ENCODE results near the gene DOHH.

DOHH gene

DNA sequence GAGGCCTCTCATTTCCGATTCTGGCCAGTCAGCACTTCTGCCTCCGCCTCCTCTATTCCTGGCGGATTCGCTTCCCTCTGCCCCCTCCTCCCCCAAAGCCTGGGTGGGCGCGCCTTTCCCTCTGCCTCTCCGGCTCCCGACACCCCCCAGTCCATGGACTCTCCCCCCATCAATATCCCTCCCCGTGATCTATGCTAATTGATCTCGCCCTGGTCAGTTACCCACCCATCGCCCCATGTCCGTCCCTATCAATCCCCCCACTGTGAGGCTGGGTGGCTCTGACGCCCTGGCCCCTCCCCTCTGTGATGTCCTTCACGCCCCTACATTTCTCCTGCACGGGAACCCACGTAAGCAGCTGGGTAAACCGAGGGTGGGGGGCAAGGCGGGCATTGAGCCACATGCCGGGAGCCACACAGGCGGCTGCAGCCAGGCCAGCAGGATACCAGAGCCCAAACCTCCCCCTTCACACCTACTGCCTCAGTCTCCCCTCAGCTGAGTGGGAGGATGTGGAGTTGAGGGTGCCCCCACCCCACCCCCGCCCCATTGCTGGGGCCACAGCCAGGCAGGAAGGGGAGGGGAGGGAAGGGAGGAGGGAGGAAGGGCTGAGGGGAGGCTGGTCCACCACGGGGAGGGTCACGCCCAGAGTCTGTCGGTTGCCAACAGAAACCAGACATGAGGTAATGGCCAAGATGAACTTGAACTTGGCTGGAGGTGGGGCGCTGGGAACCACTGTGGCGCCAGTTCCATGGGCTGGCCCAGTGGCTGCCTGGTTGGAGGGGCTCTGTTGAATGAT lies 41.2 kb downstream of the DOHH start:
- Histone ChIP-seq H3K4me3 (ENCODE audit: insufficient read length, low read depth) (peak overlapping the region; percentile 25), H3K4me1 (ENCODE audit: insufficient read depth, insufficient read length) (peaks cover 18% of the 10 kb centered on the region), H3K27me3 (ENCODE audit: insufficient read depth, insufficient read length) (peaks cover 3% of the 10 kb centered on the region), H3K36me3 (ENCODE audit: insufficient read depth, insufficient read length, low read length) (peaks cover 19% of the 10 kb centered on the region), H3K9ac (ENCODE audit: insufficient read length, low read depth) (peak overlapping the region; percentile 54), H3K9me3 (ENCODE audit: insufficient read depth, low read length) (no peaks in the 10 kb centered on the region)
- DNase-seq (ENCODE audit: low read depth, low spot score) = peak; percentile 79
- TF ChIP-seq SUZ12 (IDR thresholded peaks at IDR 0.05; ENCODE audit: extremely low read depth, insufficient read depth, insufficient read length) (no peak), ZNF274 (IDR thresholded peaks at IDR 0.05; ENCODE audit: low read depth, low read length) (no peak), YY1 (IDR thresholded peaks at IDR 0.05; ENCODE audit: insufficient read depth, insufficient read length) (no peak)

DNA sequence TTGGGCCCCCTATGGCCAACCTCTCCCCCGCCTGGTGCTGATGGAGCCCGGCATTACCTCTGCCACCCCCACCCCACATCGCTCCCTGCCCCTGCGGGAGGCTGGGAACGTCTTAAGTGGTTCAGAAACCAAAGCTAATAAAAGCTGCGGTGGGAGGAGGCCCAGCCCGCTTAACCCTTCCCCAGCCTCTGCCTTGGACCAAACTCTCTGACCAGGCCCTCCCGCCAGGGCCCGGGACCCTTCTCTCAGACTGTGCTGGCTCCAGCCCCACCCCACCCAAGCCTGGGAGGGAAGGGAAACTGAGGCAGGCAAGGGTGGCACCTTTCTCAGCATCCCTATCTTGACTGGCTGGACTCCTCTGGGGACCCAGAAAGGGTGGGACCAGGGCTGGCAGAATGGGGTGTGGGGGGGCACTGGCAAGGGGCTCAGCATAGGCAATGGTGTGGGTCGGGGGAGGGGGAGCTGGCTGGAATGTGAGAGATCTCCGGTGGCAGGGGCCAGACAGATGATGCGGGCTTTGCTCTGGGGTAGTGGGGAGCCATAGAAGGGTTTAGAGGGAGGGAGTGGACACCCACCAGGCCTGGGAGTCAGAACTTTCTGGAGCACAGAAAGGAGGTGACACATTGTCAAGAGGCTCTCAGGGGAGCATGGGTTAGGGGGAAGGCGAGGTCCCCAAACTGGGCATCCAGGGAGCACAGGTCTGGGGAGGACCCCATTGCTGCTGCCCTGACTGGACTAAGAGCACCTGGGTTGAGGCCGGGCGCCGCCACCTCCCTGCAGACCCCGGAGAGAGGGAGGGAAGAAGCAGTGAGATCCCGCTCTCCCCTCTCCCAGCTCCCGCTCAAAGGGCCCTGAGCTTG lies 42.0 kb downstream of the DOHH start:
- TF ChIP-seq SUZ12 (IDR thresholded peaks at IDR 0.05; ENCODE audit: extremely low read depth, insufficient read depth, insufficient read length) (no peak), ZNF274 (IDR thresholded peaks at IDR 0.05; ENCODE audit: low read depth, low read length) (no peak), YY1 (IDR thresholded peaks at IDR 0.05; ENCODE audit: insufficient read depth, insufficient read length) (no peak)
- peaks cover 23% of the 10 kb centered on the region for H3K4me1 ChIP-seq (ENCODE audit: insufficient read depth, insufficient read length)
- peaks cover 3% of the 10 kb centered on the region for H3K27me3 ChIP-seq (ENCODE audit: insufficient read depth, insufficient read length)
- H3K36me3 ChIP-seq (ENCODE audit: insufficient read depth, insufficient read length, low read length) = peaks cover 26% of the 10 kb centered on the region
- DNase-seq (ENCODE audit: low read depth, low spot score) = no peak
- H3K9ac ChIP-seq (ENCODE audit: insufficient read length, low read depth) = peak overlapping the region; percentile 57
- peak overlapping the region; percentile 27 for H3K4me3 ChIP-seq (ENCODE audit: insufficient read length, low read depth)
- H3K9me3 ChIP-seq (ENCODE audit: insufficient read depth, low read length) = no peaks in the 10 kb centered on the region

DNA sequence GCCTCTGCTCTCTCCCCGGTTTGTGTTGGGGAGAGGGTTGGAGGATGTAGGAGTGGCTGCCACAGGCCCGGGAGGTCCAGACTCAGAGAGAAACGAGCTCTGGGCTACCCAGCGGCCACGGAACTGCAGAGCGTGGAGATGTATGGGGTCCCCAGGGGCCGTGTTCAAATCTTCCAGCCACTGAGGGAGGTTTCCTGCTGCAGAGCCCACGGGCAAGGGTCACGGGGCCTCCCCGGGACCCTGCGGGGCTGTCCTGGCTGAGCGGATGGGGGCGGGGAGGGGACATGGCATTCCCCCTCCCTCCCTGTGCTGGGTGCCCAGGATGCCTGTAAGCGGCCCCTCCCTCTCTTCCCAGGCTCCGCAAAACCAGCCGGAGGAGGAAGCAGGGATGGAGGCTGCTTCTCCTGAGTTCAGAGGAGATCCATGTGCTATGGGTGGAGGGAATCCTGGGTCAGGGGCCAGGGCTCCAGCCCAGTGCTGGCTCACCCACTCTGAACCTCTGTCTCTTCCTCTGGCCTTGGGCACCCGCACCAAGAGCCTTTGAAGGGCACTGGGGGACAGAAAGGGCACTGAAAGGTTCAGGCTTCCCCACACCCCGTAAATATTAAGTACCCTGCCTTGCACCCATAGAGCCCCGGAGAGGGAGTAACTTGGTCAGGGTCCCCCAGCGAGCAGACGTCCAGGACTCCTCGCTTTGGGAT lies 42.8 kb downstream of the DOHH start:
- Histone ChIP-seq H3K4me1 (ENCODE audit: insufficient read depth, insufficient read length) (peaks cover 25% of the 10 kb centered on the region), H3K4me3 (ENCODE audit: insufficient read length, low read depth) (peak overlapping the region; percentile 27), H3K27me3 (ENCODE audit: insufficient read depth, insufficient read length) (peaks cover 3% of the 10 kb centered on the region), H3K36me3 (ENCODE audit: insufficient read depth, insufficient read length, low read length) (peaks cover 28% of the 10 kb centered on the region), H3K9me3 (ENCODE audit: insufficient read depth, low read length) (no peaks in the 10 kb centered on the region), H3K9ac (ENCODE audit: insufficient read length, low read depth) (peak overlapping the region; percentile 57)
- TF ChIP-seq SUZ12 (IDR thresholded peaks at IDR 0.05; ENCODE audit: extremely low read depth, insufficient read depth, insufficient read length) = no peak
- TF ChIP-seq ZNF274 (IDR thresholded peaks at IDR 0.05; ENCODE audit: low read depth, low read length) = no peak
- TF ChIP-seq YY1 (IDR thresholded peaks at IDR 0.05; ENCODE audit: insufficient read depth, insufficient read length) = no peak
- no peak for DNase-seq (ENCODE audit: low read depth, low spot score)

DNA sequence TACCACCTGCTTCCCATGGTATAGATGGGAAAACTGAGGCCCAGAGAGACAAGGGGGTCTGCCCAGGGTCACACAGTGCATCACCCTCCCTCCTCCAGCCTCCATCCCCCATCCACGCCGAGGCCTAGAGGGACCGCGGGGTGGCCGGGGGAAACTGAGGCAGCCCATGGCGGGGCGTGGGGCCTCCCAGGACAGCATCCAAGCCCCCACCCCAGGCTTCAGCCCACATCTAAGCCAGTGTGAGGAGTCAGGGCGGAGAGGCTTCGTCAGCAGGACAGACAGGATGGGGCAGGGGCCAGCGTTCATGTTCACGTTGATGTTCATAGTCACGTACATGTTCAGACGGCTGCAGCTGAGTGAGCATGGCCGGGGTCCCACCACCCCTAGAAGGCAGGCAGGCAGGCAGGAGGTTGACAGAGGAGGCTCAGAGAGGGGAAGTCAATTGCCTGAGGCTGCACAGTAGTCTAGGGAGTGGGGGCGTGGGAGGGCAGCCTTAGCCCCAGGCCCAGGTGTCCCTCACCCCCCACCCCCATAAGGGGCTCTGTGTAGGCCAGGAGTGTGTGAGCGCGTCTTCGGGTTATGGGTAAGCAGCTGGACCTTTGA lies 43.4 kb downstream of the DOHH start:
- no peak for TF ChIP-seq YY1 (IDR thresholded peaks at IDR 0.05; ENCODE audit: insufficient read depth, insufficient read length)
- no peak for TF ChIP-seq SUZ12 (IDR thresholded peaks at IDR 0.05; ENCODE audit: extremely low read depth, insufficient read depth, insufficient read length)
- TF ChIP-seq ZNF274 (IDR thresholded peaks at IDR 0.05; ENCODE audit: low read depth, low read length) = no peak
- peaks cover 34% of the 10 kb centered on the region for H3K36me3 ChIP-seq (ENCODE audit: insufficient read depth, insufficient read length, low read length)

DNA sequence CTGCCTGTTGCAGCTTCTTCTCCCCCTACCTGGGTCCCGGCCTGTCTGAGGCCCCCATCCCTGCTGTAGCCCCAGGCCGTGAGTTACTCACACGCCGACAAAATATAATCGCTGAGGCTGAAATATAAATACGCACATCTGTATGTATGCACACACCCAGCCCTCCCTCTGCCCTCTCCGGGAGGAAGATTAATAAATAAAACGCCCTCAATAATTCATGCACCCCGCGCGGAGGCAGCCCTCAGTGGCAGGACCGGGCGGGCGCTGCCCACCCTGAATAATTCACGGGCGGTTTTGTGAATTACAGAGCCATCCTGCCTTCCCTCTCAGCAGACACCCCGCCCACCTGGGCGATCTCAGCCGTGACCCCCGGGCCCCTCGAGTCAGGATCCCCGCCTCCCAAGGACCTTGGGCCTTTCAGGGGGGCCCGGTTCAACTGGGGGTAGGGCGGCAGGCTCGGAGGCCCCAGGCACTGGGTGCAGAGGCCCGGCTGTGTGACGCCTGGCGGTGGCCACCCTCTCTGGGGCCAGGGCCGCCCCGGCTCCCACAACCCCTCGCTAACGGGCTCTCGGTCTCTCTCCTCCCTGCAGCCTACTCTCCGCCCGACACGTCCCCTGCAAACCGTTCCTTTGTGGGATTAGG lies 44.4 kb downstream of the DOHH start:
- Histone ChIP-seq H3K4me1 (ENCODE audit: insufficient read depth, insufficient read length) (peaks cover 27% of the 10 kb centered on the region), H3K27me3 (ENCODE audit: insufficient read depth, insufficient read length) (no peaks in the 10 kb centered on the region), H3K9ac (ENCODE audit: insufficient read length, low read depth) (no peak overlapping the region), H3K9me3 (ENCODE audit: insufficient read depth, low read length) (no peaks in the 10 kb centered on the region), H3K36me3 (ENCODE audit: insufficient read depth, insufficient read length, low read length) (peaks cover 34% of the 10 kb centered on the region), H3K4me3 (ENCODE audit: insufficient read length, low read depth) (no peak overlapping the region)
- DNase-seq (ENCODE audit: low read depth, low spot score) = no peak
- TF ChIP-seq YY1 (IDR thresholded peaks at IDR 0.05; ENCODE audit: insufficient read depth, insufficient read length) (no peak), ZNF274 (IDR thresholded peaks at IDR 0.05; ENCODE audit: low read depth, low read length) (no peak), SUZ12 (IDR thresholded peaks at IDR 0.05; ENCODE audit: extremely low read depth, insufficient read depth, insufficient read length) (no peak)

More for the DNA sequence above, 43.4 kb downstream of the DOHH start:
- Histone ChIP-seq H3K4me1 (ENCODE audit: insufficient read depth, insufficient read length) (peaks cover 27% of the 10 kb centered on the region), H3K9ac (ENCODE audit: insufficient read length, low read depth) (peak overlapping the region; percentile 57), H3K4me3 (ENCODE audit: insufficient read length, low read depth) (no peak overlapping the region), H3K9me3 (ENCODE audit: insufficient read depth, low read length) (no peaks in the 10 kb centered on the region), H3K27me3 (ENCODE audit: insufficient read depth, insufficient read length) (no peaks in the 10 kb centered on the region)
- no peak for DNase-seq (ENCODE audit: low read depth, low spot score)

DNA sequence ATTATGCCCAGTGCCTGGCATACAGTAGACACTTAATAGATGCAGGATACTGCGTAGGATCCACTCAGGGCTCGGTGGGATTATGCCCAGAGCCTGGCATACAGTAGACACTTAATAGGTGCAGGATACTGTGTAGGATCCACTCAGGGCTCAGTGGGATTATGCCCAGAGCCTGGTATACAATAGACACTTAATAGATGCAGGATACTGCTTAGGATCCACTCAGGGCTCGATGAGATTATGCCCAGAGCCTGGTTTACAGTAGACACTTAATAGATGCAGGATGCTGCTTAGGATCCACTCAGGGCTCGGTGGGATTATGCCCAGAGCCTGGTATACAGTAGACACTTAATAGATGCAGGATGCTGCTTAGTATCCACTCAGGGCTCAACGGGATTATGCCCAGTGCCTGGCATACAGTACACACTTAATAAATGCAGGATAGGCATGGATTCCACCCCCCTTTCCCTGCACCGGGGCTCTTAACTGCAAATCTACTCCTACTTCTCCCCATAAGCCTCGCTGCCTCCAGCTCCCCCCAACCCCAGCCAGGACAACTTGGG lies 45.0 kb downstream of the DOHH start:
- H3K9me3 ChIP-seq (ENCODE audit: insufficient read depth, low read length) = no peaks in the 10 kb centered on the region
- H3K4me3 ChIP-seq (ENCODE audit: insufficient read length, low read depth) = no peak overlapping the region
- no peak overlapping the region for H3K9ac ChIP-seq (ENCODE audit: insufficient read length, low read depth)
- TF ChIP-seq YY1 (IDR thresholded peaks at IDR 0.05; ENCODE audit: insufficient read depth, insufficient read length) = no peak
- TF ChIP-seq SUZ12 (IDR thresholded peaks at IDR 0.05; ENCODE audit: extremely low read depth, insufficient read depth, insufficient read length) = no peak
- no peak for TF ChIP-seq ZNF274 (IDR thresholded peaks at IDR 0.05; ENCODE audit: low read depth, low read length)
- no peaks in the 10 kb centered on the region for H3K27me3 ChIP-seq (ENCODE audit: insufficient read depth, insufficient read length)
- H3K36me3 ChIP-seq (ENCODE audit: insufficient read depth, insufficient read length, low read length) = peaks cover 34% of the 10 kb centered on the region
- H3K4me1 ChIP-seq (ENCODE audit: insufficient read depth, insufficient read length) = peaks cover 27% of the 10 kb centered on the region
- no peak for DNase-seq (ENCODE audit: low read depth, low spot score)
